Panc1 (cell line): Measurements from ENCODE around the gene FBXW8.

ENCODE experiments used
- POLR2AphosphoS5 ChIP-seq: IDR thresholded peaks from 2 replicates; pipeline ENCODE4 v1.6.1; 2012; ENCODE audit warnings: mild to moderate bottlenecking, low read depth, low read length, moderate library complexity
- SIN3A ChIP-seq: IDR thresholded peaks from 2 replicates; pipeline ENCODE4 v1.6.1; 2012; ENCODE audit warnings: low read depth, mild to moderate bottlenecking, low read length, moderate library complexity, borderline replicate concordance; ENCODE audit not compliant: insufficient read depth
- TF ChIP-seq, protein P1 (sequence below): fragments of 450-650 bp; IDR thresholded peaks from 2 replicates; pipeline ENCODE4 v1.5.1; 2017; ENCODE audit warnings: mild to moderate bottlenecking
- TF ChIP-seq, protein P2 (sequence below), 2 experiments: IDR thresholded peaks; 2 replicates each; pipeline ENCODE4 v1.6.1; 2011 to 2012; ENCODE audit warnings: low read depth in 2 of 2, control low read depth in 1 of 2, low read length in 1 of 2, mild to moderate bottlenecking in 1 of 2, moderate library complexity in 1 of 2; ENCODE audit not compliant: insufficient read depth in 1 of 2

DNA sequence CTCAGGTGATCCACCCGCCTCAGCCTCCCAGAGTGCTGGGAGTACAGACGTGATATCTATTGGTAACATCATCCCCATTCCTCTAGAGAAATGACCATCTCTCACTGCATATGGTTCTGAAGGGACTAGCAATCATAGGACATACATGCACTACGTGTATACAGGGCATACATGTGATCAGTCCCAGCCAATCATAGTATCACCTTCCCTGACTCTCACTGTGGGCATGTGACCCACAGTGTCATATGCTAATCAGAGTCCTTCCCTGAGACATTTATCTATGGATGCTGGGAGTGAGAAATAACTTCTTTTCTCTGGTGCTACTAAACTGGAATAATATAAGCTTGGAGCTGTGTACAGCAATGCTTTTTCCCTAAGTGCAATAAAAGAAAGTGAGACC, 12.1 kb upstream of the FBXW8 start:
- TF ChIP-seq, protein P1, sequence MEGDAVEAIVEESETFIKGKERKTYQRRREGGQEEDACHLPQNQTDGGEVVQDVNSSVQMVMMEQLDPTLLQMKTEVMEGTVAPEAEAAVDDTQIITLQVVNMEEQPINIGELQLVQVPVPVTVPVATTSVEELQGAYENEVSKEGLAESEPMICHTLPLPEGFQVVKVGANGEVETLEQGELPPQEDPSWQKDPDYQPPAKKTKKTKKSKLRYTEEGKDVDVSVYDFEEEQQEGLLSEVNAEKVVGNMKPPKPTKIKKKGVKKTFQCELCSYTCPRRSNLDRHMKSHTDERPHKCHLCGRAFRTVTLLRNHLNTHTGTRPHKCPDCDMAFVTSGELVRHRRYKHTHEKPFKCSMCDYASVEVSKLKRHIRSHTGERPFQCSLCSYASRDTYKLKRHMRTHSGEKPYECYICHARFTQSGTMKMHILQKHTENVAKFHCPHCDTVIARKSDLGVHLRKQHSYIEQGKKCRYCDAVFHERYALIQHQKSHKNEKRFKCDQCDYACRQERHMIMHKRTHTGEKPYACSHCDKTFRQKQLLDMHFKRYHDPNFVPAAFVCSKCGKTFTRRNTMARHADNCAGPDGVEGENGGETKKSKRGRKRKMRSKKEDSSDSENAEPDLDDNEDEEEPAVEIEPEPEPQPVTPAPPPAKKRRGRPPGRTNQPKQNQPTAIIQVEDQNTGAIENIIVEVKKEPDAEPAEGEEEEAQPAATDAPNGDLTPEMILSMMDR, result no peak
- TF ChIP-seq POLR2AphosphoS5, result no peak
- no peak for TF ChIP-seq SIN3A
- TF ChIP-seq, protein P2, sequence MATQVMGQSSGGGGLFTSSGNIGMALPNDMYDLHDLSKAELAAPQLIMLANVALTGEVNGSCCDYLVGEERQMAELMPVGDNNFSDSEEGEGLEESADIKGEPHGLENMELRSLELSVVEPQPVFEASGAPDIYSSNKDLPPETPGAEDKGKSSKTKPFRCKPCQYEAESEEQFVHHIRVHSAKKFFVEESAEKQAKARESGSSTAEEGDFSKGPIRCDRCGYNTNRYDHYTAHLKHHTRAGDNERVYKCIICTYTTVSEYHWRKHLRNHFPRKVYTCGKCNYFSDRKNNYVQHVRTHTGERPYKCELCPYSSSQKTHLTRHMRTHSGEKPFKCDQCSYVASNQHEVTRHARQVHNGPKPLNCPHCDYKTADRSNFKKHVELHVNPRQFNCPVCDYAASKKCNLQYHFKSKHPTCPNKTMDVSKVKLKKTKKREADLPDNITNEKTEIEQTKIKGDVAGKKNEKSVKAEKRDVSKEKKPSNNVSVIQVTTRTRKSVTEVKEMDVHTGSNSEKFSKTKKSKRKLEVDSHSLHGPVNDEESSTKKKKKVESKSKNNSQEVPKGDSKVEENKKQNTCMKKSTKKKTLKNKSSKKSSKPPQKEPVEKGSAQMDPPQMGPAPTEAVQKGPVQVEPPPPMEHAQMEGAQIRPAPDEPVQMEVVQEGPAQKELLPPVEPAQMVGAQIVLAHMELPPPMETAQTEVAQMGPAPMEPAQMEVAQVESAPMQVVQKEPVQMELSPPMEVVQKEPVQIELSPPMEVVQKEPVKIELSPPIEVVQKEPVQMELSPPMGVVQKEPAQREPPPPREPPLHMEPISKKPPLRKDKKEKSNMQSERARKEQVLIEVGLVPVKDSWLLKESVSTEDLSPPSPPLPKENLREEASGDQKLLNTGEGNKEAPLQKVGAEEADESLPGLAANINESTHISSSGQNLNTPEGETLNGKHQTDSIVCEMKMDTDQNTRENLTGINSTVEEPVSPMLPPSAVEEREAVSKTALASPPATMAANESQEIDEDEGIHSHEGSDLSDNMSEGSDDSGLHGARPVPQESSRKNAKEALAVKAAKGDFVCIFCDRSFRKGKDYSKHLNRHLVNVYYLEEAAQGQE (IDR thresholded peaks at IDR 0.05; ENCODE audit: insufficient read depth in 1 of 2, low read depth in 2 of 2, low read length in 1 of 2), result no peak
